HepG2 (cell line): ENCODE measurements around the gene DGKD.

ENCODE experiments used
- ATM ChIP-seq: fragments of 450-650 bp; IDR thresholded peaks from 2 replicates; pipeline ENCODE4 v1.7.1; 2017; ENCODE audit warnings: mild to moderate bottlenecking, borderline replicate concordance
- HIVEP1 ChIP-seq: sonication (generic); formaldehyde crosslinking; IDR thresholded peaks from 2 replicates; pipeline ENCODE4 v1.4.0; 2020; ENCODE audit warnings: mild to moderate bottlenecking, missing genetic modification reagents
- SAFB2 ChIP-seq: sonication (generic); formaldehyde crosslinking; IDR thresholded peaks from 2 replicates; pipeline ENCODE4 v1.5.1; 2020; ENCODE audit warnings: missing genetic modification reagents, low read depth, mild to moderate bottlenecking, borderline replicate concordance
- THAP11 ChIP-seq: IDR thresholded peaks from 2 replicates; pipeline ENCODE4 v1.6.1; 2016; ENCODE audit warnings: missing biosample characterization, missing genetic modification reagents
- TF ChIP-seq, protein P1 (sequence below): fragments of 450-650 bp; IDR thresholded peaks from 2 replicates; pipeline ENCODE4 v1.6.1; 2017

DNA sequence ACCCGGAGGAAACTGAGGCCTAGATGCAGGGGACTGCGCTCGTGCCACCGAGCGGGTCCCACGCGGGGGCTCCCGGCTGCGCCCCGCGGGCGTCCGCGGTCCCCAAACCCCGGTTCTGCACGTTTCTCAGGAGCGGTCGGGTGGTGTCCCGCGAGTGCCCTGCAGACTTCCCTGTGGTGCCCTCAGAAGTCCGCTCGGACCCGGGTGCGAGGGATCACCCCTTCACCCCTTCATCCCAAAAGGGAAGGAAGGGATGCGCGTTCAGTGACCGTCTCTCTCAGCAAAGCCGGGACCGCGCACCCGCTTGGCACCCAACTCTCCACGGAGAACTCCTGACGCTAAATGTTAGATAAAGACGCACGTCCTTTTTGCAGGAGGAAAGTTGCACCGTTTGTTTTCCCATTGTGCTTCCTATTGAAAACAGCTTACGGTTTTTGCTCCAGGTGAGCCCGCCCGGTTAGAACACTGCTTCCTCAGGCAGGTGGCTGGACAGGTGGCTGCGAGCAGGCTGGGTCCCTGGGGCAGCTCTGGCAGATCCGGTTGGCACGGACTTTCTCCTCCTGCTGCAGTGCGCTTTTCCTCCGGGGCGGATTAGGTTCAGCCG, 779 bp downstream of the DGKD start:
- no peak for TF ChIP-seq SAFB2
- no peak; the same call in 1 of the 2 replicates for TF ChIP-seq HIVEP1 (CRISPR knock-in tag)
- no peak for TF ChIP-seq ATM
- TF ChIP-seq, protein P1, sequence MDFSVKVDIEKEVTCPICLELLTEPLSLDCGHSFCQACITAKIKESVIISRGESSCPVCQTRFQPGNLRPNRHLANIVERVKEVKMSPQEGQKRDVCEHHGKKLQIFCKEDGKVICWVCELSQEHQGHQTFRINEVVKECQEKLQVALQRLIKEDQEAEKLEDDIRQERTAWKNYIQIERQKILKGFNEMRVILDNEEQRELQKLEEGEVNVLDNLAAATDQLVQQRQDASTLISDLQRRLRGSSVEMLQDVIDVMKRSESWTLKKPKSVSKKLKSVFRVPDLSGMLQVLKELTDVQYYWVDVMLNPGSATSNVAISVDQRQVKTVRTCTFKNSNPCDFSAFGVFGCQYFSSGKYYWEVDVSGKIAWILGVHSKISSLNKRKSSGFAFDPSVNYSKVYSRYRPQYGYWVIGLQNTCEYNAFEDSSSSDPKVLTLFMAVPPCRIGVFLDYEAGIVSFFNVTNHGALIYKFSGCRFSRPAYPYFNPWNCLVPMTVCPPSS: no peak
- no peak for TF ChIP-seq THAP11 (CRISPR knock-in tag)
